K562 (cell line): ENCODE results near the gene HOXC4. TPM values are rescaled to one million over a fixed set of nuclear protein-coding genes. Genes with fewer than 3 reads are reported as not detected.

ENCODE experiments used
- ATAC-seq: fragments of 200-7000 bp; cut with Tn5 transposase; 3 replicates; pipeline ENCODE4 v1.9.1; 2020; ENCODE audit warnings: moderate library complexity
- BruUV-seq: library from RNA; stranded (reverse); fragments of 400-500 nt; replicated peaks from 2 replicates; lab custom pipeline; 2021; lab: Mats Ljungman, UMichigan
- CTCF ChIA-PET: fragments of 300-600 bp; formaldehyde crosslinking; extraction: SDS; loops from one replicate; lab custom pipeline; 2021; ENCODE audit warnings: low intra/inter-chr PET ratio; lab: Yijun Ruan, JAX
- POLR2A ChIA-PET: fragments of 300-600, 350-650 bp; sonication (Branson Sonifier 250); formaldehyde crosslinking; extraction: SDS; loops from one replicate; lab custom pipeline; 2021; ENCODE audit warnings: antibody characterized with exemption, inconsistent platforms; lab: Yijun Ruan, JAX
- DNase-seq, 4 experiments: peaks; one replicate each; pipeline versions ENCODE4 v3.0.0 to v3.0.0-alpha.2; 2011 to 2018; ENCODE audit warnings: low spot score in 3 of 4, mixed read lengths in 3 of 4; ENCODE audit errors: extremely low read depth in 1 of 4
- FAIRE-seq: peaks from 2 replicates; lab custom pipeline; 2011; peaks lifted over from hg19 to GRCh38; lab: Jason Lieb, UNC
- H2AFZ ChIP-seq: 2 replicates; pipeline ENCODE4 v1.6.0; 2011; ENCODE audit warnings: low read depth, low read length, control low read depth, inconsistent platforms
- H3K27ac ChIP-seq: fragments of 200-600 bp; 3 replicates; pipeline ENCODE4 v1.8.0; 2011; ENCODE audit warnings: low read depth, mild to moderate bottlenecking, control low read depth, inconsistent platforms, low read length, moderate library complexity, mixed read lengths; ENCODE audit errors: extremely low read depth
- H3K27me3 ChIP-seq, 2 experiments: fragments of 300-600 bp in 1 of 2; 2 replicates in 1 of 2; 3 replicates in 1 of 2; pipeline versions ENCODE4 v1.6.0 to v1.8.0; 2011; ENCODE audit warnings: inconsistent platforms in 2 of 2, low read length in 2 of 2, mild to moderate bottlenecking in 1 of 2, mixed read lengths in 1 of 2, moderate library complexity in 1 of 2; ENCODE audit not compliant: control insufficient read depth in 2 of 2, insufficient read depth in 2 of 2
- H3K36me3 ChIP-seq: fragments of 300-600 bp; 3 replicates; pipeline ENCODE4 v1.8.0; 2011; ENCODE audit warnings: mild to moderate bottlenecking, low read length, inconsistent platforms; ENCODE audit not compliant: control insufficient read depth, insufficient read depth
- H3K4me1 ChIP-seq, 2 experiments: fragments of 200-600 bp in 1 of 2; replicated peaks in 1 of 2; 2 replicates in 1 of 2; 3 replicates in 1 of 2; pipeline versions ENCODE4 v1.5.1 to v1.8.0; 2011; ENCODE audit warnings: inconsistent platforms in 2 of 2, low read length in 2 of 2, mild to moderate bottlenecking in 1 of 2, mixed read lengths in 1 of 2, moderate library complexity in 1 of 2; ENCODE audit not compliant: control insufficient read depth in 2 of 2, insufficient read depth in 2 of 2
- H3K4me2 ChIP-seq: 2 replicates; pipeline ENCODE4 v1.6.1; 2011; ENCODE audit warnings: low read length, control low read depth, inconsistent platforms, mixed read lengths; ENCODE audit not compliant: insufficient read depth
- H3K4me3 ChIP-seq: fragments of 200-600 bp; sonication (generic), shearing (Covaris generic); 2 replicates; pipeline ENCODE4 v1.5.1; 2016; ENCODE audit warnings: control low read depth, inconsistent platforms
- H3K79me2 ChIP-seq: fragments of 200-600 bp; 3 replicates; pipeline ENCODE4 v1.8.0; 2011; ENCODE audit warnings: low read length, inconsistent platforms; ENCODE audit not compliant: control insufficient read depth, insufficient read depth
- H3K9ac ChIP-seq, 2 experiments: 2 replicates each; pipeline versions ENCODE4 v1.6.0 to v1.6.1; 2011; ENCODE audit warnings: low read depth in 2 of 2, low read length in 2 of 2, control low read depth in 1 of 2, inconsistent platforms in 1 of 2, mild to moderate bottlenecking in 1 of 2, mixed read lengths in 1 of 2; ENCODE audit not compliant: insufficient read depth in 1 of 2
- H3K9me1 ChIP-seq: one replicate; pipeline ENCODE4 v1.6.0; 2011; ENCODE audit warnings: inconsistent platforms, mild to moderate bottlenecking, low read length, moderate library complexity; ENCODE audit not compliant: control insufficient read depth, insufficient read depth
- H3K9me3 ChIP-seq: replicated peaks from 2 replicates; pipeline ENCODE4 v1.5.1; 2011; ENCODE audit warnings: low read depth, low read length, inconsistent platforms; ENCODE audit not compliant: control insufficient read depth, insufficient read depth
- H4K20me1 ChIP-seq: replicated peaks from 2 replicates; pipeline ENCODE4 v1.6.1; 2011; ENCODE audit warnings: low read length, inconsistent platforms, mixed read lengths; ENCODE audit not compliant: control insufficient read depth, insufficient read depth
- BCOR ChIP-seq: fragments of 450-650 bp; IDR thresholded peaks from 2 replicates; pipeline ENCODE4 v1.6.1; 2016
- BDP1 ChIP-seq: IDR thresholded peaks from 3 replicates; pipeline ENCODE4 v1.6.1; 2011; ENCODE audit not compliant: insufficient read length, insufficient read depth
- CREB1 ChIP-seq, 2 experiments: sonication (generic) in 1 of 2; formaldehyde crosslinking in 1 of 2; IDR thresholded peaks; 2 replicates each; pipeline versions ENCODE4 v1.6.1 to v1.8.0; 2012 to 2022; ENCODE audit warnings: inconsistent platforms in 1 of 2, mild to moderate bottlenecking in 1 of 2, missing genetic modification reagents in 1 of 2, moderate library complexity in 1 of 2
- CTCFL ChIP-seq: IDR thresholded peaks from 2 replicates; pipeline ENCODE4 v1.6.1; 2011; ENCODE audit warnings: borderline replicate concordance, low read depth, mild to moderate bottlenecking, moderate library complexity, low read length; ENCODE audit not compliant: insufficient read depth, poor library complexity, severe bottlenecking
- DIDO1 ChIP-seq: fragments of 450-650 bp; IDR thresholded peaks from 2 replicates; pipeline ENCODE4 v1.6.1; 2016; ENCODE audit warnings: low read depth, missing biosample characterization, missing genetic modification characterization
- DNMT1 ChIP-seq: fragments of 450-650 bp; IDR thresholded peaks from 2 replicates; pipeline ENCODE4 v1.6.1; 2016; ENCODE audit warnings: antibody characterized with exemption, mild to moderate bottlenecking
- ELF2 ChIP-seq: fragments of 250-450 bp; sonication (Bioruptor Pico); IDR thresholded peaks from 2 replicates; pipeline ENCODE4 v1.5.0; 2021; ENCODE audit warnings: mild to moderate bottlenecking
- ETS2 ChIP-seq: IDR thresholded peaks from 2 replicates; pipeline ENCODE4 v1.6.1; 2016; ENCODE audit warnings: borderline replicate concordance, missing genetic modification characterization, mild to moderate bottlenecking, moderate library complexity, missing compliant biosample characterization; ENCODE audit not compliant: poor library complexity, severe bottlenecking
- GATAD2B ChIP-seq: fragments of 450-650 bp; IDR thresholded peaks from 2 replicates; pipeline ENCODE4 v1.6.1; 2017; ENCODE audit warnings: mild to moderate bottlenecking, borderline replicate concordance
- GTF2F1 ChIP-seq: IDR thresholded peaks from 2 replicates; pipeline ENCODE4 v1.6.1; 2011; ENCODE audit warnings: low read depth, low read length, improper control_type of control experiment
- HLTF ChIP-seq: fragments of 450-650 bp; IDR thresholded peaks from 2 replicates; pipeline ENCODE4 v1.6.1; 2016
- PREB ChIP-seq: sonication (generic); formaldehyde crosslinking; IDR thresholded peaks from 2 replicates; pipeline ENCODE4 v1.8.1; 2023; ENCODE audit warnings: mild to moderate bottlenecking, missing genetic modification reagents
- SMAD3 ChIP-seq: fragments of 450-650 bp; formaldehyde crosslinking; conservative IDR thresholded peaks from 2 replicates; pipeline ENCODE4 v1.4.0; 2020; ENCODE audit warnings: mild to moderate bottlenecking
- THAP12 ChIP-seq: fragments of 250-450 bp; sonication (Bioruptor Pico); IDR thresholded peaks from 2 replicates; pipeline ENCODE4 v1.9.0; 2021; ENCODE audit warnings: mild to moderate bottlenecking, inconsistent platforms
- ZBTB17 ChIP-seq: fragments of 450-650 bp; formaldehyde crosslinking; IDR thresholded peaks from 2 replicates; pipeline ENCODE4 v1.4.0; 2020; ENCODE audit warnings: mild to moderate bottlenecking
- ZNF436 ChIP-seq: fragments of 250-450, 450-650 bp; sonication (Bioruptor Pico); formaldehyde crosslinking; IDR thresholded peaks from 2 replicates; pipeline ENCODE4 v1.7.0; 2020; ENCODE audit warnings: mild to moderate bottlenecking
- ZNF444 ChIP-seq: fragments of 250-450 bp; sonication (Bioruptor Pico); IDR thresholded peaks from 2 replicates; pipeline ENCODE4 v1.4.0; 2020; ENCODE audit warnings: mild to moderate bottlenecking, moderate library complexity
- ZNF561 ChIP-seq: fragments of 450-650 bp; formaldehyde crosslinking; conservative IDR thresholded peaks from 2 replicates; pipeline ENCODE4 v1.4.0; 2020; ENCODE audit warnings: mild to moderate bottlenecking, moderate library complexity
- WGBS: fragments of 100-300 bp; shearing (Covaris generic); methylation state at CpG from one replicate; pipeline ENCODE4 v1.1.6; 2016; ENCODE audit warnings: low coverage, mixed read lengths; ENCODE audit not compliant: insufficient coverage; ENCODE audit errors: missing lambda C conversion rate; 5-methylcytosine and 5-hydroxymethylcytosine counted together
- in situ Hi-C: fragments of 300-500 bp; cut with MboI; formaldehyde crosslinking; loops from 4 replicates; pipeline ENCODE4 v1.15.0; 2018; ENCODE audit warnings: inconsistent platforms, mixed read lengths
- intact Hi-C: fragments of 100-400 bp; cut with micrococcal nuclease; formaldehyde crosslinking; loops from 2 replicates; pipeline ENCODE4 v1.14.2; 2022
- polyA plus RNA-seq, 8 experiments: library from polyadenylated mRNA; depleted of rRNA in 4 of 8; stranded (reverse) in 5 of 8; unstranded in 3 of 8; fragments of >200 nt; fragmentation: Nextera tagmentation in 2 of 8; fragmentation: Illumina TruSeq in 1 of 8; extraction: Ambion mirVana in 2 of 8; extraction: Trizol in 1 of 8; gene quantifications; 2 replicates each; pipeline versions ENCODE4 v1.2.1 to v1.2.3, GENCODE V29; 2011 to 2014; ENCODE audit warnings: inconsistent platforms in 1 of 8, missing spikeins in 1 of 8
- total RNA-seq, 7 experiments: library from RNA; depleted of rRNA in 6 of 7; stranded (reverse); fragments of >200 nt in 6 of 7; fragmentation: Illumina TruSeq in 2 of 7; extraction: Trizol in 2 of 7; gene quantifications; 2 replicates each; pipeline versions ENCODE4 v1.2.1 to v1.2.3, GENCODE V29; 2011 to 2021; ENCODE audit warnings: low replicate concordance in 1 of 7

HOXC4 gene
- total and polyA plus RNA-seq, 9 of the 15 experiments (the other 6 are each of a cell fraction or from before 2014, with no cell fraction given) = 0.06 to 1.5 (median 0.44) TPM; not detected in 1

GRCh38 chr12:54036620-54037359, 16.8 kb upstream of the HOXC4 start:
- Histone ChIP-seq H3K9me1 (no peaks in the 10 kb centered on the region), H3K4me2 (no peak overlapping the region), H3K9me3 (no peaks in the 10 kb centered on the region), H3K36me3 (no peaks in the 10 kb centered on the region), H3K79me2 (no peaks in the 10 kb centered on the region), H3K27me3 (peaks cover 9 to 13% of the 10 kb centered on the region in 2 experiments; a peak in 2 of 5 replicates), H3K9ac (peak overlapping the region in 1 of 2 experiments; percentile 39; a peak in 2 of 4 replicates), H2AFZ (no peak overlapping the region), H4K20me1 (no peaks in the 10 kb centered on the region), H3K4me3 (no peak overlapping the region), H3K4me1 (peaks cover 0 to 12% of the 10 kb centered on the region in 2 experiments; a peak in 3 of 5 replicates), H3K27ac (no peak overlapping the region)
- BruUV-seq = no TSS peak
- FAIRE-seq (no peak), ATAC-seq (no peak), DNase-seq (no peak)
- intact Hi-C loops = no loop called here
- WGBS = 51% methylated on average over 13 of the region's 14 CpGs
- POLR2A ChIA-PET = interaction anchor here (0.6 kb wide), 1 partner anchor 122 kb away, joined by 3 read pairs; no protein-coding TSS in a partner anchor
- CTCF ChIA-PET = no interaction called here
- in situ Hi-C loops = loop anchor here (5.0 kb wide), 1 partner anchor 96 kb away; no protein-coding TSS in a partner anchor
- TF ChIP-seq GATAD2B = no peak
- TF ChIP-seq BDP1 = no peak
- TF ChIP-seq ETS2 (tag) = no peak
- no peak for TF ChIP-seq CREB1 (IDR thresholded peaks at IDR 0.05)
- no peak for TF ChIP-seq CREB1 (CRISPR knock-in tag; IDR thresholded peaks at IDR 0.05)
- TF ChIP-seq SMAD3 (CRISPR knock-in tag) = no peak
- TF ChIP-seq ZBTB17 (CRISPR knock-in tag) = no peak
- no peak for TF ChIP-seq ZNF436 (CRISPR knock-in tag)
- no peak for TF ChIP-seq ELF2 (CRISPR knock-in tag)
- no peak for TF ChIP-seq DIDO1 (tag)
- no peak for TF ChIP-seq ZNF444 (CRISPR knock-in tag)
- no peak for TF ChIP-seq PREB (CRISPR knock-in tag)
- no peak for TF ChIP-seq ZNF561 (CRISPR knock-in tag)
- no peak for TF ChIP-seq CTCFL
- no peak for TF ChIP-seq HLTF
- no peak for TF ChIP-seq THAP12 (CRISPR knock-in tag)
- TF ChIP-seq BCOR = no peak
- TF ChIP-seq DNMT1 = no peak
- TF ChIP-seq GTF2F1 = no peak
